ENCODE data around the gene TECPR2. TPM values are rescaled to one million over a fixed set of nuclear protein-coding genes. Genes with fewer than 3 reads are reported as not detected.

TECPR2 gene
- total RNA-seq, 1 donor from 2014 or later = 12.0 TPM

GRCh38 chr14:102464846-102465341, 102.2 kb downstream of the TECPR2 start:
- TF ChIP-seq, protein P1, sequence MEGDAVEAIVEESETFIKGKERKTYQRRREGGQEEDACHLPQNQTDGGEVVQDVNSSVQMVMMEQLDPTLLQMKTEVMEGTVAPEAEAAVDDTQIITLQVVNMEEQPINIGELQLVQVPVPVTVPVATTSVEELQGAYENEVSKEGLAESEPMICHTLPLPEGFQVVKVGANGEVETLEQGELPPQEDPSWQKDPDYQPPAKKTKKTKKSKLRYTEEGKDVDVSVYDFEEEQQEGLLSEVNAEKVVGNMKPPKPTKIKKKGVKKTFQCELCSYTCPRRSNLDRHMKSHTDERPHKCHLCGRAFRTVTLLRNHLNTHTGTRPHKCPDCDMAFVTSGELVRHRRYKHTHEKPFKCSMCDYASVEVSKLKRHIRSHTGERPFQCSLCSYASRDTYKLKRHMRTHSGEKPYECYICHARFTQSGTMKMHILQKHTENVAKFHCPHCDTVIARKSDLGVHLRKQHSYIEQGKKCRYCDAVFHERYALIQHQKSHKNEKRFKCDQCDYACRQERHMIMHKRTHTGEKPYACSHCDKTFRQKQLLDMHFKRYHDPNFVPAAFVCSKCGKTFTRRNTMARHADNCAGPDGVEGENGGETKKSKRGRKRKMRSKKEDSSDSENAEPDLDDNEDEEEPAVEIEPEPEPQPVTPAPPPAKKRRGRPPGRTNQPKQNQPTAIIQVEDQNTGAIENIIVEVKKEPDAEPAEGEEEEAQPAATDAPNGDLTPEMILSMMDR (IDR thresholded peaks at IDR 0.05) = no peak
- TF ChIP-seq POLR2AphosphoS5 (IDR thresholded peaks at IDR 0.05; ENCODE audit: insufficient read depth in 1 of 2, low read depth in 1 of 2) (no peak), POLR2A (IDR thresholded peaks at IDR 0.05) (no peak)
- Histone ChIP-seq H3K27me3 (no peaks in the 10 kb centered on the region), H3K36me3 (peaks cover 0 to 13% of the 10 kb centered on the region in 2 donors), H3K4me1 (no peaks in the 10 kb centered on the region), H3K27ac (no peak overlapping the region), H3K4me3 (no peak overlapping the region), H3K9me3 (no peaks in the 10 kb centered on the region)
- intact Hi-C loops (cut with DNase I) = no loop called here
- DNase-seq (ENCODE audit: extremely low spot score in 2 of 2) = no peak

DNA sequence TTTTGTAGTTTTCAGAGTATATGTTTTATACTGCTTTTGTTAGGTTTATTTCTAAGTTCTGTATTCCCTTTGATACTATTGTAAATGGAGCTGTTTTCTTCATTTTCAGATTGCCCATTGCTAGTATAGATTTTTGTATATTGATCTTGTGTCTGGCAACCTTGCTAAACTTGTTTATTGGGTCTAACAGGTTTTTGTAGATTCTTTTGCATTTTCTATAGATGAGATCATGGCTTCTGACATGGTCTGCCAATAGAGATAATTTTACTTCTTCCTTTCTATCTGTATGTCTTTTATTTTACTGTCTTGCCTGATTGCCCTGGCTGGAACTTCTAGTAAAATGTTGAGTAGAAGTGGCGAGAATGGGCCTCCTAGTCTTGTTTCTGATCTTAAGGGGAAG, 106.5 kb downstream of the TECPR2 start:
- Histone ChIP-seq H3K27me3 (no peaks in the 10 kb centered on the region), H3K4me3 (no peak overlapping the region), H3K9me3 (no peaks in the 10 kb centered on the region), H3K27ac (no peak overlapping the region), H3K36me3 (peaks cover 0 to 11% of the 10 kb centered on the region in 2 donors), H3K4me1 (peaks cover 6% of the 10 kb centered on the region)
- no peak for DNase-seq (ENCODE audit: extremely low spot score in 2 of 2)
- intact Hi-C loops (cut with DNase I) = no loop called here
- no peak for TF ChIP-seq POLR2A (IDR thresholded peaks at IDR 0.05)
- TF ChIP-seq POLR2AphosphoS5 (IDR thresholded peaks at IDR 0.05; ENCODE audit: insufficient read depth in 1 of 2, low read depth in 1 of 2) = no peak
- TF ChIP-seq, protein P1 (IDR thresholded peaks at IDR 0.05) = no peak

- no peaks in the 10 kb centered on the region for H3K9me3 ChIP-seq
- no peak overlapping the region for H3K27ac ChIP-seq
- TF ChIP-seq POLR2AphosphoS5 (IDR thresholded peaks at IDR 0.05; ENCODE audit: insufficient read depth in 1 of 2, low read depth in 1 of 2) (no peak), POLR2A (IDR thresholded peaks at IDR 0.05) (no peak)
- TF ChIP-seq, protein P1 (IDR thresholded peaks at IDR 0.05) = no peak
- H3K4me1 ChIP-seq = peaks cover 6% of the 10 kb centered on the region
- H3K36me3 ChIP-seq = no peaks in the 10 kb centered on the region
- intact Hi-C loops (cut with DNase I) = no loop called here
- no peak overlapping the region for H3K4me3 ChIP-seq
- H3K27me3 ChIP-seq = no peaks in the 10 kb centered on the region
- DNase-seq (ENCODE audit: extremely low spot score in 2 of 2) = no peak
These were observed 109.4 kb downstream of the TECPR2 start for GRCh38 chr14:102471921-102472790.

DNA sequence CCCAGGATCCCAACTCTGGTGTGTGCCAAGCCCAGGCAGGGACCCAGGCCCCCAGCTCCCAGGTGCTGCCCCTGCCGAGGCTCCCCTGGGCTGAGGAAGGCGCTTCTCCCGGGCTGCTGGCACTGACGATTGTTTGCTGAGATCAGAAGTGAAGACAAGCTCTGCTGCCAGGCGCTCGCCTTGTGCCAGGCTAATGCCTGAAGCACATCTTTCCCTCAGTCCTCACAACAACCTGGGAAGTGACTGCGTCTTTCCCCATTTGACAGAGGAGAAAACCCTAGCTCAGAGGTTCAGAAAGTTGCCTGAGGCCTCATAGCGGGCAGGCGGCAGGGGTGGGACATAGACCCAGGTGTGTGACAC, 110.0 kb downstream of the TECPR2 start:
- Histone ChIP-seq H3K36me3 (no peaks in the 10 kb centered on the region), H3K4me1 (peaks cover 6% of the 10 kb centered on the region), H3K4me3 (no peak overlapping the region), H3K27me3 (no peaks in the 10 kb centered on the region), H3K27ac (no peak overlapping the region), H3K9me3 (no peaks in the 10 kb centered on the region)
- DNase-seq (ENCODE audit: extremely low spot score in 2 of 2) = no peak
- TF ChIP-seq, protein P1 (IDR thresholded peaks at IDR 0.05) = no peak
- TF ChIP-seq POLR2A (IDR thresholded peaks at IDR 0.05) (no peak), POLR2AphosphoS5 (IDR thresholded peaks at IDR 0.05; ENCODE audit: insufficient read depth in 1 of 2, low read depth in 1 of 2) (no peak)
- intact Hi-C loops (cut with DNase I) = no loop called here

GRCh38 chr14:102473559-102473958, 110.8 kb downstream of the TECPR2 start:
- peaks cover 6% of the 10 kb centered on the region for H3K4me1 ChIP-seq
- no peak for DNase-seq (ENCODE audit: extremely low spot score in 2 of 2)
- no peaks in the 10 kb centered on the region for H3K27me3 ChIP-seq
- no peaks in the 10 kb centered on the region for H3K36me3 ChIP-seq
- H3K27ac ChIP-seq = no peak overlapping the region
- no peak overlapping the region for H3K4me3 ChIP-seq
- intact Hi-C loops (cut with DNase I) = no loop called here
- TF ChIP-seq POLR2AphosphoS5 (IDR thresholded peaks at IDR 0.05; ENCODE audit: insufficient read depth in 1 of 2, low read depth in 1 of 2) = no peak
- TF ChIP-seq POLR2A (IDR thresholded peaks at IDR 0.05) = no peak
- TF ChIP-seq, protein P1 (IDR thresholded peaks at IDR 0.05) = no peak
- H3K9me3 ChIP-seq = no peaks in the 10 kb centered on the region
